Hepatocyte (in vitro differentiated cells): Measurements from ENCODE around the gene FOXE1. TPM values are rescaled to one million over a fixed set of nuclear protein-coding genes. Genes with fewer than 3 reads are reported as not detected.

Source experiments
- DNase-seq: peaks from one replicate; pipeline ENCODE4 v3.0.0-alpha.2; 2016; ENCODE audit warnings: low spot score
- H2AFZ ChIP-seq: fragments of 200-600 bp; sonication (generic); 2 replicates; pipeline ENCODE4 v1.6.0; 2016; ENCODE audit warnings: antibody characterized with exemption, mild to moderate bottlenecking
- H3K27ac ChIP-seq: fragments of 200-600 bp; sonication (generic); 2 replicates; pipeline ENCODE4 v1.5.1; 2016; ENCODE audit warnings: mild to moderate bottlenecking
- H3K27me3 ChIP-seq: fragments of 200-600 bp; sonication (generic); 2 replicates; pipeline ENCODE4 v1.6.1; 2016
- H3K36me3 ChIP-seq: fragments of 200-600 bp; sonication (generic); replicated peaks from 2 replicates; pipeline ENCODE4 v1.5.1; 2016; ENCODE audit warnings: low read depth; ENCODE audit not compliant: insufficient read depth
- H3K4me1 ChIP-seq: fragments of 200-600 bp; sonication (generic); 2 replicates; pipeline ENCODE4 v1.5.1; 2016; ENCODE audit warnings: mild to moderate bottlenecking, moderate library complexity; ENCODE audit not compliant: insufficient read depth
- H3K4me2 ChIP-seq: fragments of 200-600 bp; sonication (generic); 2 replicates; pipeline ENCODE4 v1.6.0; 2016
- H3K4me3 ChIP-seq: fragments of 200-600 bp; sonication (generic); 2 replicates; pipeline ENCODE4 v1.5.1; 2016; ENCODE audit warnings: mild to moderate bottlenecking
- H3K79me2 ChIP-seq: fragments of 200-600 bp; sonication (generic); 2 replicates; pipeline ENCODE4 v1.6.0; 2017; ENCODE audit warnings: mild to moderate bottlenecking
- H3K9me2 ChIP-seq: fragments of 200-600 bp; sonication (generic); replicated peaks from 2 replicates; pipeline ENCODE4 v1.6.0; 2017; ENCODE audit warnings: mild to moderate bottlenecking; ENCODE audit not compliant: insufficient read depth
- H3K9me3 ChIP-seq: fragments of 200-600 bp; sonication (generic); 2 replicates; pipeline ENCODE4 v1.5.1; 2016; ENCODE audit warnings: low read depth, mild to moderate bottlenecking
- H4K20me1 ChIP-seq: fragments of 200-600 bp; sonication (generic); 2 replicates; pipeline ENCODE4 v1.6.0; 2016; ENCODE audit warnings: mild to moderate bottlenecking; ENCODE audit not compliant: insufficient read depth, poor library complexity, severe bottlenecking
- CTCF ChIP-seq: fragments of 200-600 bp; sonication (generic); IDR thresholded peaks from 2 replicates; pipeline ENCODE4 v1.5.1; 2016; ENCODE audit warnings: antibody characterized with exemption, mild to moderate bottlenecking; ENCODE audit not compliant: poor library complexity
- EZH2 ChIP-seq: fragments of 200-600 bp; sonication (generic); IDR thresholded peaks from 2 replicates; pipeline ENCODE4 v1.6.1; 2016; ENCODE audit warnings: antibody characterized with exemption, mild to moderate bottlenecking, borderline replicate concordance
- EZH2phosphoT487 ChIP-seq: fragments of 200-600 bp; sonication (generic); IDR thresholded peaks from one replicate; pipeline ENCODE4 v1.6.1; 2018; ENCODE audit warnings: antibody characterized with exemption, mild to moderate bottlenecking, low read depth, moderate library complexity; ENCODE audit not compliant: unreplicated experiment, severe bottlenecking
- WGBS: methylation state at CpG from one replicate; pipeline ENCODE4 v1.1.6; 2016; ENCODE audit warnings: low lambda C conversion rate; ENCODE audit errors: missing lambda C conversion rate; 5-methylcytosine and 5-hydroxymethylcytosine counted together
- polyA plus RNA-seq: library from polyadenylated mRNA; unstranded; fragments of >200 nt; fragmentation: Nextera tagmentation; extraction: Ambion mirVana; gene quantifications from 2 replicates; pipeline ENCODE4 v1.2.1, GENCODE V29; 2016
- total RNA-seq: library from RNA; depleted of rRNA; stranded (reverse); fragments of >200 nt; gene quantifications from 2 replicates; pipeline ENCODE4 v1.2.3, GENCODE V29; 2014

The FOXE1 gene
- total and polyA plus RNA-seq, 2 experiments from 2014 or later, result 0.67 to 0.99 TPM

GRCh38 chr9:97866848-97867247 is 13.8 kb downstream of the FOXE1 start:
- no peak overlapping the region for H3K27ac ChIP-seq
- H2AFZ ChIP-seq, result no peak overlapping the region
- no peak for TF ChIP-seq CTCF
- no peak for TF ChIP-seq EZH2phosphoT487
- TF ChIP-seq EZH2, result no peak
- H3K79me2 ChIP-seq, result no peaks in the 10 kb centered on the region
- no peaks in the 10 kb centered on the region for H3K9me2 ChIP-seq
- DNase-seq, result no peak
- H3K4me3 ChIP-seq, result no peak overlapping the region
- no peaks in the 10 kb centered on the region for H3K4me1 ChIP-seq
- H4K20me1 ChIP-seq, result no peaks in the 10 kb centered on the region
- no peaks in the 10 kb centered on the region for H3K9me3 ChIP-seq
- peaks cover 25% of the 10 kb centered on the region for H3K27me3 ChIP-seq
- no peaks in the 10 kb centered on the region for H3K36me3 ChIP-seq
- no peak overlapping the region for H3K4me2 ChIP-seq

- Histone ChIP-seq H3K79me2 (no peaks in the 10 kb centered on the region), H3K36me3 (no peaks in the 10 kb centered on the region), H3K27me3 (peaks cover 11% of the 10 kb centered on the region), H3K9me3 (no peaks in the 10 kb centered on the region), H3K4me3 (no peak overlapping the region), H2AFZ (no peak overlapping the region), H3K9me2 (no peaks in the 10 kb centered on the region), H3K4me1 (no peaks in the 10 kb centered on the region), H3K4me2 (no peak overlapping the region), H4K20me1 (no peaks in the 10 kb centered on the region), H3K27ac (no peak overlapping the region)
- WGBS, result 68% methylated on average over 3 of the region's 3 CpGs
- no peak for TF ChIP-seq EZH2phosphoT487
- TF ChIP-seq CTCF, result no peak
- no peak for TF ChIP-seq EZH2
- no peak for DNase-seq
These were observed 15.8 kb downstream of the FOXE1 start for GRCh38 chr9:97868859-97869258.

GRCh38 chr9:97873425-97873824 is 20.4 kb downstream of the FOXE1 start:
- Histone ChIP-seq H3K27me3 (no peaks in the 10 kb centered on the region), H2AFZ (no peak overlapping the region)
- WGBS, result 73% methylated on average over 3 of the region's 3 CpGs

More at GRCh38 chr9:97873425-97873824, 20.4 kb downstream of the FOXE1 start:
- no peaks in the 10 kb centered on the region for H3K79me2 ChIP-seq
- DNase-seq, result no peak
- no peaks in the 10 kb centered on the region for H3K9me2 ChIP-seq
- H3K4me3 ChIP-seq, result no peak overlapping the region
- no peaks in the 10 kb centered on the region for H3K9me3 ChIP-seq
- no peaks in the 10 kb centered on the region for H3K4me1 ChIP-seq
- no peaks in the 10 kb centered on the region for H3K36me3 ChIP-seq
- no peak overlapping the region for H3K27ac ChIP-seq
- no peak overlapping the region for H3K4me2 ChIP-seq
- TF ChIP-seq EZH2 (no peak), CTCF (no peak), EZH2phosphoT487 (no peak)
- H4K20me1 ChIP-seq, result no peaks in the 10 kb centered on the region
